SKM-1 treated with dmso at 0.1 percent for 144 hours (cell line): ENCODE results near the gene GTF3C1.

Experiments
- DNase-seq: peaks from one replicate; lab custom pipeline; 2025; ENCODE audit not compliant: unreplicated experiment; lab: John Stamatoyannopoulos, UW

GTF3C1 gene

DNA sequence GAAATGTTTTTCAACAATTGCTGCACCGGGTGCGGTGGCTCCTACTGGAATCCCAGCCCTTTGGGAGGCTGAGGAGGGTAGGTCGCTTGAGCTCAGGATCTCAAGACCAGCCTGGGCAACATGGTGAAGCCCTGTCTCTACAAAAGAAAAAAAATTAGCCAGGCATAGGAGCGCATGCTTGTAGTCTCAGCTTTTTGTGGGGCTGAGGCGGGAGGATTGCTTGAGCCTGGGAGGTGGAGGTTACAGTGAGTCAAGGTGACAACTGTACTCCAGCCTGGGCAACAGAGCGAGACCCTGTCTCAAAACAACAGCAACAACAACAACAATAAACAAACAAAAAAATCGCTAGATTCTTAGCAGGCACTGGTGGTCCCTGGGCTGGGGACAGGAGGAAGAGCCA is 119.2 kb downstream of the GTF3C1 start:
- DNase-seq: no peak

GRCh38 chr16:27429981-27430441 is 119.7 kb downstream of the GTF3C1 start:
- no peak for DNase-seq

DNA sequence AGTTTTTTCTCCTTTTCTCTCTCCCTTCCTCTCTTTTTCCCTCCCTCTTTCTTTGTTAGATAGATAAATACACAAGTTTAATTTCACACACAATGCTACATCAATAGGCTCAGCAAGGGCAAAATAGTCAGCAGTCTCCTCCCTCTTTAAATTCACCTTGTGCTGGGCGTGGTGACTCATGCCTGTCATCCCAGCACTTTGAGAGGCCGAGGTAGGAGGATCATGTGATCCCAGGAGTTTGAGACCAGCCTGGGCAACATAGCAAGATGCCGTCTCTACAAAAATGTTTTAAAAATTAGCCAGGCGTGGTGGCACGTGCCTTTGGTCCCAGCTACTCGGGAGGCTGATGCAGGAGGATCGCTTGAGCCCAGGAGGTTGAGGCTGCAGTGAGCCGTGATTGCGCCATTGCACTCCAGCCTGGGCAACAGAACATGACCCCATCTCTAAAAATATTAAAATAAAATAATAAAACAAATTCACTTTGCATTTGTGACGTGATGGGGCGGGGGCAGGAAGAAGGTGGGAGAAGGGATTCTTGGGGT is 120.3 kb downstream of the GTF3C1 start:
- DNase-seq: no peak

DNA sequence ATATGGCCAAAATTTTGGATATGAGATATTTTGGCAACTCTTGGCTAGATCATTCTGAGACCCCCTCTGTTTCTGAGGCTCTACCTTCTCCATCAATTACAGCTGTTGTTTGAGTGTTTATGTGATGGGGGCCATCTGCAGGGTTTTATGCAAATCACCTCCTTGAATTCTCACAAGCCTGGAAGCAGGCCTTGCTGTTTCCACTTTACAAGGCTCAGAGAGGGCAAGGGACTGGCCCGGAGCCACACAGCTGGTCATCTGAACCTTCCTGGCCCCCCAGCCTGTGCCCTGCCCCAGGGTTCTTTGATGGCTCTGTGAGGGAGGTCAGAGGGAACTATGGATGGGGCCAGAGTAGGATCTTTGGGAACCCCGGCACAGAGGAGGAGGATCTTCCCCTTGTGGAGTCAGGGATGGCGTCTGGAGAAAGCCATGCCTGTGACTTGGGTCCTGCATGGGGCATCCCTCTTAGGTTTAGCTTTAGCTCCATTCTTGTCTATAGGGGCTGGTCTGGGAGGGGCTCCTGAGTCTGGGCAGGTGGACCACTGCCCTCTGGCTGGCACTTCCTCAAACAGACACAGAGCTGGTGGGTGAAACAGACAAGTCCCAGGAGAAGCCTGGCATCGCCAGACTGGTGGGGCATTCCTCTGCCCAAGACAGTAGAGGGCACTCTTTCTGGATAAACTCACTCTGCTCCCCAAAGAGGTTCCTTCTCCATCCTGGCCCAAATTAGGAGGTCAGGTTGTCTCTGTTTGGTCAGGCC is 121.5 kb downstream of the GTF3C1 start:
- DNase-seq: no peak

DNA sequence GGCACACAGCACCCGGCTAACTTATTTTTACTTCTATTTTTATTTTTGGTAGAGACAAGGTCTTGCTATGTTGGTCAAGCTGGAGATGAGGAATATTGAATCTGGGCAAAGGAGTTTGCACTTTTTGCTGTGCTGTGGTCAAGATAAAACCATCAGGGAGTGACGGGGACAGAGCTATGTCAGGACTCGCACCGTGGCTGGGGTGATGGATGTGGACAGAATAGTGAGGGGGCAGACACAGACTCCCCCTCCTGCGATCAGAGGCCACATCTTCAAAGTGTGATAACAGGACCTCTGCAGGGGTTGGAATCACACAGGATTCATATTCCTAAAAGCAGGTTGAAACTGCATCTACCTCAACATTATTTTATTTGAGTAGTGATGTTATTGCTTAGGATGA is 122.2 kb downstream of the GTF3C1 start:
- no peak for DNase-seq

- peak; percentile 74 for DNase-seq
These were observed 123.0 kb downstream of the GTF3C1 start for GRCh38 chr16:27426423-27427408.

- no peak for DNase-seq
These were observed 123.8 kb downstream of the GTF3C1 start for GRCh38 chr16:27425961-27426360.

DNA sequence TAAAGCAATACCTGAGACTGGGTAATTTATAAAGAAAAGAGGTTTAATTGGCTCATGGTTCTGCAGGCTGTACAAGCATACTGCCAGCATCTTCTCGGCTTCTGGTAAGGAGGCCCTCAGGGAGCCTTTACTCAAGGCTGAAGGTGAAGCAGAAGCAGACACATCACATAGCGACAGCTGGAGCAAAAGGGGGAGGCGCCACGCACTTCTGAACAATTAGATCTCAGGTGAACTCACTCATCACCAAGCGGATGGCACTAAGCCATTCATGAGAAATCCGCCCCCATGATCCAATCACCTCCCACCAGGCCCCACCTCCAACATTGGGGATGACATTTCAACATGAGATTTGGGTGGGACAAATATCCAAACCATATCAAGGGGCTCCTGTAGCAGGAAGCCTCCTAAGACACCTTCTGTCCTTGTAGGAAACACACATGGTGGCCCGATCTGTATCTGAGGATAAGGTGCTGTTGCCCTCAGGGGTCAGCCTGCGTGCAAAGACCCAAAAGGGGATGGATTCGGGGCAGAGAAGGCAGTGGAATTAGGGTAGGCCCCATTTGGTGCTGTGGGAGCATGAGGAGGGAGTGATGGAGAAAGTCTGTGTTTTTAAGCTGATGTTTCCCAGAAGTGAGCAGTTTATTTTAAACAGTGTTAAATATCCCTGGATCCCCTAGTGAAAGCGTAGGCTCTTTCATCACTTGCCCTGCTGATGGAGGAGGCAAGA is 124.8 kb downstream of the GTF3C1 start:
- no peak for DNase-seq

DNA sequence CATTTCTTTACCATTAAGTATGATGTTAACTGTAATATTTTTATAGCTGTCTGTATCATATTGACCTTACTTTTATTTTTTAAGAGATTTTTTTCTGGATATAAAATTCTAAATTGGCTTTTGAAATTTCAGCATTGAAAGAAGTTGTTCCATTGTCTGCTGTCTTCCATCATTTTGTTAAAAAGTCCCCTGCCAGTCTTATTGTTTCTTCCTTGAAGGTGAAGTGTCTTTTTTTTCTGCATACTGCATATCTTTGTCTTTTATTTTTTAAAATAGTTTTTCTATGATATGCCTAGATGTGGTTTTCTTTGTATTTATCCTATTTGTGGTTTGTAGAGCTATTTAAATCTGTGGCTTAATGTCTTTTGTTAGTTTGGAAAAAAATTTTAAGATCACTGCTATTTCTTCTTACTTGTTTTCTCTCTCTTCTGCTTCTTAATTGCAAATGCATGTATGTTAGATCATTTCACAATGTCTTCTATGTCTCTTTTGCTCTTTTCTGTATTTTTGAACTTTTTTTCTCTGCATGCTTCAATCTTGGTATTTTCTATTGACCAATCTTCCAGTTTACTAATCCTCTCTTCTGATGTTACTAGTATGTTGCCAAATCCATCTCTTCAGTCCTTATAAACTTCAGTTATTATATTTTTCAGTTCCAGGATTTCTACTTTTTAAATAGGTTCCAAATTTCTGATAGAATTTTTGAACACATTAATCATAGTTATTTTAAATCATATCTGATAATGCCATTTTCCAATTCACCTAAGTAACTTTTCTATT is 127.6 kb downstream of the GTF3C1 start:
- DNase-seq: peak; percentile 42

- no peak for DNase-seq
These were observed 132.6 kb downstream of the GTF3C1 start for GRCh38 chr16:27417047-27417671.

DNA sequence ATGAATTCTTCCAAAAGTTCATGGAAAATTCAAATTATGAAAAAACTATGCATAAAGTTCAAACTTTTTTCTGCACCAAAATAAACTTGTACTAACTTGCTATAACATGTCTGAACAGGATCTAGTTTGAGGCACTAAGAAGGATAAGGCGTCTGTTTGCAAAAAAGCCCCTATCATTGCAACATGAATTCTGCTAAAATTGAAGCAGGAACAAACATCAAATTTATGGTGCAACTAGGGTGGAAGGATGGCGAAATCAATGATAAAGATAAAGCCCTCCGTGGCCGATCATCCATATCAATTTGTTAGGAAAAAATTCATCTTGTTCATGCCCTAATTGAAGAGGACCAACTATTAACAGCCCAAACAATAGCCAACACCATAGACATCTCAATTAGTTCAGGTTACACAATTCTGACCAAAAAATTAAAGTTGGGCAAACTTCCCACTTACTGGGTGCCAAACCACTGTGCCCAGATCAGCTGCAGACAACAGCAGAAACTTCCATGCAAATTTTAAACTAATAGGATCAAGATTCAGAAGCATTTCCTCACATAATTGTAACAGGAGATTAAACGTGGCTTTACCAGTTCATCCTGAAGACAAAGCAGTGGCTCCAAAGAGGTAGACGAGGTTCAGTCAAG is 134.8 kb downstream of the GTF3C1 start:
- peak; percentile 59 for DNase-seq

DNA sequence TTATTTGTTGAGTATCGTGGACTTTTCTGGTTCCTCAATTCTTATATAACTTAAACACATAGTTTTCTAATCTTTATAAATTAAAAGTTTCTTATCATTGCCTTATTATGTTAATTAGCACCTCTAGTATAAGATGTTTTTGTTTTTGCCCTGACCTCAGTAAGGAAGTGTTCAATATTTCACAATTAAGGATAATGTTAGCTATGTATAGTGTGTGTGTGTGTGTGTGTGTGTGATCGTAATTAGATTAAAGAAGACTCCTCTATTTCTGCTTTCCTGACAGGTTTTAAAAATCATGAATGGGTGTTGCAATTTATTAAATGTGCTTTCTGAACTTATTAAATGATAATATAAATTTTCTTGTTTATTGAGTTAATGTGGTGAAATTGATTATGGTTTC is 135.8 kb downstream of the GTF3C1 start:
- no peak for DNase-seq

DNA sequence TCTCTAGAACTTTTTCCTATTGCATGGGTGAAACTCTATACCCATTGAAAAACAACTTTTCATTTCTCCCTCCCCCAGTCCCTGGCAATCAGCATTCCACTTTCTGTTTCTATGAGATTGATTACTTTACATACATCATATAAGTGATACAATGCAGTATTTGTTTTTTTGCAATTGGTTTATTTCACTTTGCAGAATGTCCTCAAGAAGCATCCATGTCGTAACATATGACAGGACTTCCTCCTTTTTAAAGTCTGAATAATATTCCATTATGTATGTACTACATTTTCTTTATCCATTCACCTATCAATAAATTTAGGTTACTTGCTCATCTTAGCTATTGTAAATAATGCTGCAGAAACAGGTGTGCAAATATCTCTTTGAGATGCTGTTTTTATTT is 139.0 kb downstream of the GTF3C1 start:
- DNase-seq: peak; percentile 27
